Endothelial cell of umbilical vein (primary cell): ENCODE results near the gene IST1. TPM values are rescaled to one million over a fixed set of nuclear protein-coding genes. Genes with fewer than 3 reads are reported as not detected.

ENCODE experiments used
- BruUV-seq: library from RNA; stranded (reverse); fragments of 400-500 nt; replicated peaks from 2 replicates; lab custom pipeline; 2021; lab: Mats Ljungman, UMichigan
- CTCF ChIA-PET: fragments of 300-600, 350-600 bp; sonication (Branson Sonifier 250); formaldehyde crosslinking; loops from one replicate; lab custom pipeline; 2021; ENCODE audit warnings: antibody characterized with exemption, inconsistent platforms; lab: Charles Lee
- POLR2A ChIA-PET: fragments of 300-600, 350-600 bp; sonication (Branson Sonifier 250); formaldehyde crosslinking; loops from one replicate; lab custom pipeline; 2021; ENCODE audit warnings: antibody characterized with exemption, inconsistent platforms; lab: Charles Lee
- DNase-seq: peaks from one replicate; pipeline ENCODE4 v3.0.0-alpha.2; 2011; ENCODE audit warnings: low read depth, low spot score
- FAIRE-seq: peaks from 2 replicates; lab custom pipeline; 2011; peaks lifted over from hg19 to GRCh38; lab: Jason Lieb, UNC
- H2AFZ ChIP-seq: 2 replicates; pipeline ENCODE4 v1.6.0; 2012; ENCODE audit warnings: low read depth, low read length, control low read depth, inconsistent platforms
- H3K27ac ChIP-seq: 2 replicates; pipeline ENCODE4 v1.5.1; 2011; ENCODE audit warnings: low read depth, mild to moderate bottlenecking, control low read depth, low read length, moderate library complexity; ENCODE audit not compliant: insufficient read depth
- H3K27me3 ChIP-seq, 2 experiments: 2 replicates each; pipeline versions ENCODE4 v1.6.0 to v1.6.1; 2011; ENCODE audit warnings: low read length in 2 of 2, mixed read lengths in 1 of 2; ENCODE audit not compliant: control insufficient read depth in 2 of 2, insufficient read depth in 2 of 2
- H3K36me3 ChIP-seq, 2 experiments: 2 replicates in 1 of 2; 3 replicates in 1 of 2; pipeline ENCODE4 v1.5.1; 2011; ENCODE audit warnings: low read length in 2 of 2, mild to moderate bottlenecking in 1 of 2, moderate library complexity in 1 of 2; ENCODE audit not compliant: control insufficient read depth in 2 of 2, insufficient read depth in 2 of 2; ENCODE audit errors: extremely low read depth in 1 of 2
- H3K4me1 ChIP-seq: 3 replicates; pipeline ENCODE4 v1.5.1; 2011; ENCODE audit warnings: mild to moderate bottlenecking, low read length; ENCODE audit not compliant: control insufficient read depth, insufficient read depth; ENCODE audit errors: extremely low read depth
- H3K4me2 ChIP-seq: 2 replicates; pipeline ENCODE4 v1.6.1; 2011; ENCODE audit warnings: low read length, control low read depth, mixed read lengths; ENCODE audit not compliant: insufficient read depth
- H3K4me3 ChIP-seq, 3 experiments: fragments of 200-600 bp in 1 of 3; sonication (generic), shearing (Covaris generic) in 1 of 3; replicated peaks in 1 of 3; 2 replicates each; pipeline ENCODE4 v1.5.1; 2011 to 2016; ENCODE audit warnings: control low read depth in 3 of 3, low read length in 3 of 3, mild to moderate bottlenecking in 2 of 3, inconsistent platforms in 1 of 3, low read depth in 1 of 3, moderate library complexity in 1 of 3; ENCODE audit not compliant: insufficient read depth in 1 of 3
- H3K79me2 ChIP-seq: 2 replicates; pipeline ENCODE4 v1.6.0; 2012; ENCODE audit warnings: low read length, inconsistent platforms; ENCODE audit not compliant: control insufficient read depth, insufficient read depth
- H3K9ac ChIP-seq: replicated peaks from 2 replicates; pipeline ENCODE3; 2011; ENCODE audit warnings: low read length, control low read depth; ENCODE audit not compliant: insufficient read depth; ENCODE audit errors: extremely low read depth
- H3K9me1 ChIP-seq: replicated peaks from 3 replicates; pipeline ENCODE4 v1.6.0; 2011; ENCODE audit warnings: mild to moderate bottlenecking, low read length; ENCODE audit not compliant: control insufficient read depth, insufficient read depth; ENCODE audit errors: extremely low read depth
- H3K9me3 ChIP-seq: replicated peaks from 2 replicates; pipeline ENCODE4 v1.5.1; 2012; ENCODE audit warnings: low read length, inconsistent platforms; ENCODE audit not compliant: control insufficient read depth, insufficient read depth
- H4K20me1 ChIP-seq: replicated peaks from 2 replicates; pipeline ENCODE3; 2011; ENCODE audit warnings: mild to moderate bottlenecking, low read length; ENCODE audit not compliant: control insufficient read depth, insufficient read depth; ENCODE audit errors: extremely low read depth
- EZH2 ChIP-seq: IDR thresholded peaks from 2 replicates; pipeline ENCODE4 v1.6.1; 2012; ENCODE audit warnings: borderline replicate concordance, low read depth, mild to moderate bottlenecking, moderate library complexity, low read length, inconsistent platforms; ENCODE audit not compliant: severe bottlenecking
- FOS ChIP-seq: IDR thresholded peaks from 2 replicates; pipeline ENCODE4 v1.6.1; 2011; ENCODE audit warnings: mild to moderate bottlenecking, low read length, moderate library complexity, borderline replicate concordance; ENCODE audit not compliant: insufficient read depth
- GATA2 ChIP-seq: IDR thresholded peaks from 2 replicates; pipeline ENCODE4 v1.7.0; 2011; ENCODE audit warnings: low read depth, mild to moderate bottlenecking, moderate library complexity, mixed read lengths, low read length; ENCODE audit not compliant: insufficient read length, insufficient read depth
- JUN ChIP-seq: IDR thresholded peaks from 2 replicates; pipeline ENCODE4 v1.6.1; 2011; ENCODE audit warnings: borderline replicate concordance, low read depth; ENCODE audit not compliant: insufficient read length, insufficient read depth
- MAX ChIP-seq: IDR thresholded peaks from 2 replicates; pipeline ENCODE4 v1.6.1; 2011; ENCODE audit not compliant: insufficient read depth, insufficient read length
- MYC ChIP-seq: IDR thresholded peaks from one replicate; pipeline ENCODE4 v1.6.1; 2011; ENCODE audit warnings: mild to moderate bottlenecking, low read depth, low read length
- POLR2A ChIP-seq: IDR thresholded peaks from 2 replicates; pipeline ENCODE4 v1.6.1; 2012; ENCODE audit warnings: low read depth, mild to moderate bottlenecking, control low read depth, low read length
- POLR2AphosphoS5 ChIP-seq: IDR thresholded peaks from 2 replicates; pipeline ENCODE4 v1.6.1; 2012; ENCODE audit warnings: low read depth, mild to moderate bottlenecking, control low read depth, low read length, moderate library complexity; ENCODE audit not compliant: insufficient read depth
- dilution Hi-C: fragments of 300-500 bp; cut with MboI; formaldehyde crosslinking; loops from one replicate; pipeline ENCODE4 v1.15.0; 2019; ENCODE audit warnings: low sequenced_read_pairs; ENCODE audit not compliant: extremely low pct_ligation_motif_present
- intact Hi-C: fragments of 100-400 bp; cut with micrococcal nuclease; formaldehyde crosslinking; loops from one replicate; pipeline ENCODE4 v1.10.0; 2022
- polyA plus RNA-seq, 4 experiments: library from polyadenylated mRNA; depleted of rRNA in 3 of 4; stranded (reverse) in 3 of 4; unstranded in 1 of 4; fragments of >200 nt; gene quantifications; 2 replicates each; pipeline versions ENCODE4 v1.2.1 to v1.2.3, GENCODE V29; 2011 to 2012; ENCODE audit warnings: missing spikeins in 1 of 4
- total RNA-seq: library from RNA; stranded (reverse); gene quantifications from 2 replicates; pipeline ENCODE4 v1.2.3, GENCODE V29; 2021
- TF ChIP-seq, protein P1 (sequence below), 2 donors: IDR thresholded peaks; 1 replicate in 1 of 2; 2 replicates in 1 of 2; pipeline ENCODE4 v1.5.1; 2011; ENCODE audit warnings: low read length in 2 of 2, mild to moderate bottlenecking in 2 of 2, moderate library complexity in 2 of 2, control low read depth in 1 of 2, inconsistent platforms in 1 of 2, low read depth in 1 of 2; ENCODE audit not compliant: insufficient read depth in 1 of 2; ENCODE audit errors: extremely low read depth in 1 of 2

The IST1 gene
- total and polyA plus RNA-seq, 2 donors (not counting 3 experiments of a cell fraction or from before 2014, with no cell fraction given), result 145 to 165 TPM

- Histone ChIP-seq H3K79me2 (peaks cover 22% of the 10 kb centered on the region), H3K27ac (no peak overlapping the region)
Measured at GRCh38 chr16:71852158-71852557, 43.2 kb upstream of the IST1 start.

More at GRCh38 chr16:71852158-71852557, 43.2 kb upstream of the IST1 start:
- no peak for FAIRE-seq
- no peak for DNase-seq
- H3K9me1 ChIP-seq, result no peaks in the 10 kb centered on the region
- peaks cover 1% of the 10 kb centered on the region for H3K4me1 ChIP-seq
- dilution Hi-C loops (no loop called here), intact Hi-C loops (no loop called here)
- ChIA-PET CTCF (interaction anchor here (2.4 kb wide), 1 partner anchor 31 kb away, joined by 11 read pairs; the partner anchor contains the start of gene ZNF821), POLR2A (no interaction called here)
- TF ChIP-seq POLR2AphosphoS5 (no peak), MYC (no peak), MAX (no peak), FOS (no peak), EZH2 (no peak), GATA2 (no peak), POLR2A (no peak), JUN (no peak)
- TF ChIP-seq, protein P1, sequence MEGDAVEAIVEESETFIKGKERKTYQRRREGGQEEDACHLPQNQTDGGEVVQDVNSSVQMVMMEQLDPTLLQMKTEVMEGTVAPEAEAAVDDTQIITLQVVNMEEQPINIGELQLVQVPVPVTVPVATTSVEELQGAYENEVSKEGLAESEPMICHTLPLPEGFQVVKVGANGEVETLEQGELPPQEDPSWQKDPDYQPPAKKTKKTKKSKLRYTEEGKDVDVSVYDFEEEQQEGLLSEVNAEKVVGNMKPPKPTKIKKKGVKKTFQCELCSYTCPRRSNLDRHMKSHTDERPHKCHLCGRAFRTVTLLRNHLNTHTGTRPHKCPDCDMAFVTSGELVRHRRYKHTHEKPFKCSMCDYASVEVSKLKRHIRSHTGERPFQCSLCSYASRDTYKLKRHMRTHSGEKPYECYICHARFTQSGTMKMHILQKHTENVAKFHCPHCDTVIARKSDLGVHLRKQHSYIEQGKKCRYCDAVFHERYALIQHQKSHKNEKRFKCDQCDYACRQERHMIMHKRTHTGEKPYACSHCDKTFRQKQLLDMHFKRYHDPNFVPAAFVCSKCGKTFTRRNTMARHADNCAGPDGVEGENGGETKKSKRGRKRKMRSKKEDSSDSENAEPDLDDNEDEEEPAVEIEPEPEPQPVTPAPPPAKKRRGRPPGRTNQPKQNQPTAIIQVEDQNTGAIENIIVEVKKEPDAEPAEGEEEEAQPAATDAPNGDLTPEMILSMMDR (IDR thresholded peaks at IDR 0.05; ENCODE audit: extremely low read depth in 1 of 2, insufficient read depth in 1 of 2, low read depth in 1 of 2, low read length in 2 of 2), result no peak
- H3K36me3 ChIP-seq, result peaks cover 16 to 28% of the 10 kb centered on the region in 2 experiments
- no peak overlapping the region for H3K4me2 ChIP-seq
- H3K4me3 ChIP-seq, result no peak overlapping the region
- no peaks in the 10 kb centered on the region for H3K9me3 ChIP-seq
- H3K27me3 ChIP-seq, result no peaks in the 10 kb centered on the region
- no peaks in the 10 kb centered on the region for H4K20me1 ChIP-seq
- no TSS peak for BruUV-seq
- H2AFZ ChIP-seq, result no peak overlapping the region
- no peak overlapping the region for H3K9ac ChIP-seq
